ENCODE measurements around the gene AEN.
A peak's percentile ranks its signal among the peaks of the same experiment; 100 is the strongest.

The AEN gene

DNA sequence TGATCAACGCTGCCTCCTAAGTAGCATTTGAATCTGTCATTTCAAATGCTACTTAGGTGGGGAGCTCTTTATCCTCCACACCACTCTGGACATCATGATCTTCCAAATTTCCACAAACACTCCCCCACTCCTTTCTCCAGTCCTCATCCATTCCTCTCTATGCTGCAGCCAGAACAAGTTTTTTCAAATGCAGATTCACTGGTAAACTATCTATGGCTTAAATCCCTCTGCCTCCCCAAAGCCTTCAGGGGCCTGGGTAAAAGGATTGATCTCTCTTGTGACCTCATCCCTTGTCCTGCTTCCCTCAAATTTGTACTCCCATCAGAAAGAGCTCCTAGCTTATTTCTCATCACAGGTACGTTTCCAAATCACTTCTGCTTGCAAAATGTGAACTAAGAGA is 1.3 kb upstream of the AEN start:
- H3K4me3 ChIP-seq (ENCODE audit: low read length) = no peak overlapping the region
- no peak for DNase-seq (ENCODE audit: low read depth)
- TF ChIP-seq, protein P1, sequence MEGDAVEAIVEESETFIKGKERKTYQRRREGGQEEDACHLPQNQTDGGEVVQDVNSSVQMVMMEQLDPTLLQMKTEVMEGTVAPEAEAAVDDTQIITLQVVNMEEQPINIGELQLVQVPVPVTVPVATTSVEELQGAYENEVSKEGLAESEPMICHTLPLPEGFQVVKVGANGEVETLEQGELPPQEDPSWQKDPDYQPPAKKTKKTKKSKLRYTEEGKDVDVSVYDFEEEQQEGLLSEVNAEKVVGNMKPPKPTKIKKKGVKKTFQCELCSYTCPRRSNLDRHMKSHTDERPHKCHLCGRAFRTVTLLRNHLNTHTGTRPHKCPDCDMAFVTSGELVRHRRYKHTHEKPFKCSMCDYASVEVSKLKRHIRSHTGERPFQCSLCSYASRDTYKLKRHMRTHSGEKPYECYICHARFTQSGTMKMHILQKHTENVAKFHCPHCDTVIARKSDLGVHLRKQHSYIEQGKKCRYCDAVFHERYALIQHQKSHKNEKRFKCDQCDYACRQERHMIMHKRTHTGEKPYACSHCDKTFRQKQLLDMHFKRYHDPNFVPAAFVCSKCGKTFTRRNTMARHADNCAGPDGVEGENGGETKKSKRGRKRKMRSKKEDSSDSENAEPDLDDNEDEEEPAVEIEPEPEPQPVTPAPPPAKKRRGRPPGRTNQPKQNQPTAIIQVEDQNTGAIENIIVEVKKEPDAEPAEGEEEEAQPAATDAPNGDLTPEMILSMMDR (IDR thresholded peaks at IDR 0.05; ENCODE audit: insufficient read depth, low read depth, low read length, missing control alignments) = no peak

DNA sequence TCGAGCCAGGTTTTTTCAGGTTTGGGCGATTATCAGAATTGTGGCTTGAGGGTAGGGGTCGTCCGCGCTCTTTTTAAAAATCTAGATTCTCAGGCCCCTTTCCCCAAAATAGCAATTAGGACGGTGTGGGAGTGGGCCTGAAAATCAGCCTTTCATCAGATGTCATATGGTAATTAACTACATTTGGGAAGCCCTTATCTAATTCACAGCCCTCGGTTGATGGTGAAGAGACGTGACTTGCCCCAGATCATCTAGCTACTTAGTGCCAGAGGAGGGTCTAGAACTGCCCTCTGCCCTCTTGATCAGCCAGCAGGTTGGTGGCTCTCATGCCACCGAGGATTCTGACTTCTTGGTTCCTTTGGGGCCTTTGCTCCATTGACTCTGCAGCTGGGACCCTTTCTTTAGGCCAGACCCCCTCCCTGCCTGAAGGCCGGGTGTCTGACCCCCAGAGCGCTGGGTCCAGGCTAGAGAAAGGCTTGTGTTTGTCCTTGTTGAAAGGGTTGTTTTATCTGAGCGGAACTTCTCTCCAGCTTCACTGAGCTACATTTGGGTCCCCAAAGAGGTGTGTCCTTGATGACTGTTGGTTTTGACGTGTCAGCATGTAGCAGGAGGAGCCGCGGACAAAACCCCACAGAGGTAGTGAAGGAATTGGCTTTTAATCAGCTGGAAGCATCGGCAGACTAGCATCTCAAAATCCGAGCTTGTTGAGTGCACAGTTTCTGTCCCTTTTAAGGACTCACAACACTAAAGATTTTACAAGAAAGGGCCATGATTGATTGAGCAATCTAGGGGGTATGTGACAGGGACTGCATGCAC is 857 bp downstream of the AEN start:
- peak; percentile 72 for DNase-seq (ENCODE audit: low read depth)

DNA sequence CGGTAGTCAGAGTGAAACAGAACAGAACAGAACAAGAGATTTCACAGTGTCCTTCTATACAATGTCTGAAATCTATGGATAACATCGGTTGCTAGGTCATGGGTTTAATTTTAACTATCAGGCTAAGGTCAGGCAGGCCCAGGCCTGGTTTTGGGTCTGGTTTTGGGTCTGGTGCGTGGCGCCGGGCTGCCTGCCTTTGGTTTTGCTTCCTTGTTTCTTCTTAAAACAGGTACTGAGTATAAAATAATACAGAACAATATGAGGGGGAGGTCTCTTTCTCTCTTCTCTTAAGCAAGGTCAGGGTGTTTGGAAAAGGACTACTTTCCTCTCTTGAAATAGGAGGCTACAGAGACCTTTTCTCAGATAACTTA is 1.4 kb downstream of the AEN start:
- TF ChIP-seq, protein P1 (IDR thresholded peaks at IDR 0.05; ENCODE audit: insufficient read depth, low read depth, low read length, missing control alignments) = no peak
- no peak for DNase-seq (ENCODE audit: low read depth)
- H3K4me3 ChIP-seq (ENCODE audit: low read length) = peak overlapping the region; percentile 81

More for the DNA sequence above, 857 bp downstream of the AEN start:
- H3K4me3 ChIP-seq (ENCODE audit: low read length) = peak overlapping the region; percentile 81
- TF ChIP-seq, protein P1 (IDR thresholded peaks at IDR 0.05; ENCODE audit: insufficient read depth, low read depth, low read length, missing control alignments) = no peak

DNA sequence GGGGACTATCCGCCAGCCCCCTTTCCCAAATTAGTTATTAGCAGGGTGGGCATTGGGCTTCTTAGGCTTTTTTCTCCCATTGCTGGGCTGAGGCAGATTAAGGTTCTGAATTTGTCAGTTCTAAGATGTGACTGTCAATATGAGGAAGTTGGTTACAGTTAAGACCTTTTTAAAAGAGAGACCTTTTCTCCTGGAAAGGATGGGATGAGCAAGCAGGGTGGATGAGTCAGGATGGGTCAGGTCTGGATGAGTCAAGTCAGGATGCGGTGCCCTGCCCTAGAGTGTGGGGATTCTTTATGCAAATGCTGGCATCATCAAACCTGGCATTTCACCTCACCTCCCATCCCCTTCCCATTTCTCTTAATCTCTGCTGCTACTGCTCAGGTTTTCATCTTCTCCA is 1.9 kb downstream of the AEN start:
- peak overlapping the region; percentile 81 for H3K4me3 ChIP-seq (ENCODE audit: low read length)
- TF ChIP-seq, protein P1 (IDR thresholded peaks at IDR 0.05; ENCODE audit: insufficient read depth, low read depth, low read length, missing control alignments) = no peak
- DNase-seq (ENCODE audit: low read depth) = peak; percentile 97

DNA sequence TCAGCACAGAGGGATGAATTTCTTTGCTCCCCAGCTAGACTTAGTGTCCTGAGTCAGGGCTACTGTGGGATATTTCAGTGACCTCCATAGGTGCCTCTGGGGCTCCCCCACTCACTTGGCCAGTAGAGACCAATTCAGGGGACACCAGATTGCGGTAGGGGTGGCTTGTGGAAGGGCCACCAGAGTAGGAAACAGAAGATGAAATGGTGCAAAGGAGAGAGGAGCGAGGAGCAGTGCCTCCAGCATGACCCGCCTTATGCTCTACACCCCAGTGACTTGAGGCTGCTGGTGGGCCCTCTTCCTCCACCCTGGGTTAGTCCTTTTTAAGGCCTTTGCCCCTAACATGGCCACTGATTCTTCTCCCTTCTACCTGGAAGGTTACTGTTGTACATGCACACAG is 2.5 kb downstream of the AEN start:
- TF ChIP-seq, protein P1 (IDR thresholded peaks at IDR 0.05; ENCODE audit: insufficient read depth, low read depth, low read length, missing control alignments) = no peak
- no peak for DNase-seq (ENCODE audit: low read depth)
- H3K4me3 ChIP-seq (ENCODE audit: low read length) = no peak overlapping the region

DNA sequence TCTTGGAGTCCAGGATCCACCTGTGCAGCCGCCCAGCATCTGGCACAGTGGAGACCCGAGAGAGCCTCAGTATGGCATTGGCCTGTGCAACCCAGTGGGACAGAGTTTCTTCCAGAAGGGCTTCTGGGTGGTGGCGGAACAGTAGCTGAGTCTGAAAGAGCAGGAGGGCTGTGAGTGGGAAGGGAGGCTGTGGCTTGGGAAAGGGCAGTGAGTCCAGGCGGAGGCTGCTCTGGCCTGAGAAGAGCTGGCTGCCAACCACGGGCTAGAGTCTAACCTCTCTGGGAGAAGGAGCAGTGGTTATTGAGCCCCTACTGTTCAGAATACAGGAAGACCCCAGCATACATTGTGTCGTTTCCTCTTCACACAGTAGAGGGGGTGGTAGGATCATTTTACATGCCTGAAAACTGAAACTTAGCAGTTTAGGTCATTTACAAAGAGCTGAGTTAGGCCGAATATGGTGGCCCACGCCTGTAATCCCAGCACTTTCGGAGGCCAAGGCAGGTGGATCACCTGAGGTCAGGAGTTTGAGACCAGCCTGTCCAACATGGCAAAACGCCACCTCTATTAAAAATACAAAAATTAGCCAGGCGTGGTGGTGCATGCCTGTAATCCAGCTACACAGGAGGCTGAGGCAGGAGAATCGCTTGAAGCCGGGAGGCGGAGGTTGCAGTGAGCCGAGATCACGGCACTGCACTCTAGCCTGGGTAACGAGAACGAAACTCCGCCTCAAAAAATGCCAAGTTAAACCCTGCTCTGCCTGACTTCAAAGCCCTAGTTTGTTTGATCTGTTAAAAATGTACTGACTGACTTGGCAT is 3.2 kb downstream of the AEN start:
- H3K4me3 ChIP-seq (ENCODE audit: low read length) = no peak overlapping the region
- DNase-seq (ENCODE audit: low read depth) = no peak
- TF ChIP-seq, protein P1 (IDR thresholded peaks at IDR 0.05; ENCODE audit: insufficient read depth, low read depth, low read length, missing control alignments) = peak; percentile 14

All from epithelial cell of esophagus (primary cell).